Immature natural killer cell (primary cell): Measurements from ENCODE around the gene EID1. TPM values are rescaled to one million over a fixed set of nuclear protein-coding genes. Genes with fewer than 3 reads are reported as not detected.
A peak's percentile ranks its signal among the peaks of the same experiment; 100 is the strongest.

Experiments used
- DNase-seq, 3 donors: peaks; one replicate each; pipeline ENCODE4 v3.0.0; 2022; ENCODE audit warnings: mixed read lengths in 1 of 3
- H3K27ac Mint-ChIP-seq, 6 donors: one replicate each; pipeline ENCODE4 v1.8.0; 2020; ENCODE audit warnings: mixed read lengths in 6 of 6, mild to moderate bottlenecking in 5 of 6, inconsistent platforms in 4 of 6, moderate library complexity in 3 of 6
- H3K27me3 Mint-ChIP-seq, 3 donors: one replicate each; pipeline ENCODE4 v1.8.0; 2020 to 2021; ENCODE audit warnings: low read depth in 3 of 3, mild to moderate bottlenecking in 3 of 3, mixed read lengths in 3 of 3, moderate library complexity in 3 of 3, inconsistent platforms in 1 of 3
- H3K36me3 Mint-ChIP-seq, 3 donors: one replicate each; pipeline ENCODE4 v1.8.0; 2020; ENCODE audit warnings: mixed read lengths in 3 of 3, inconsistent platforms in 2 of 3, mild to moderate bottlenecking in 2 of 3
- H3K4me1 Mint-ChIP-seq, 2 donors: one replicate each; pipeline ENCODE4 v1.8.0; 2020; ENCODE audit warnings: inconsistent platforms in 2 of 2, mild to moderate bottlenecking in 2 of 2, mixed read lengths in 2 of 2, moderate library complexity in 1 of 2
- H3K4me3 Mint-ChIP-seq, 5 donors: one replicate each; pipeline ENCODE4 v1.8.0; 2020; ENCODE audit warnings: mild to moderate bottlenecking in 5 of 5, mixed read lengths in 5 of 5, inconsistent platforms in 3 of 5, moderate library complexity in 3 of 5
- H3K9me3 Mint-ChIP-seq, 6 donors: one replicate each; pipeline ENCODE4 v1.8.0; 2020; ENCODE audit warnings: mild to moderate bottlenecking in 6 of 6, mixed read lengths in 6 of 6, inconsistent platforms in 4 of 6, moderate library complexity in 3 of 6
- polyA plus RNA-seq, 3 donors: library from polyadenylated mRNA; unstranded; fragments of 300-500 nt; fragmentation: Illumina TruSeq; gene quantifications; one replicate each; pipeline ENCODE4 v1.2.3, GENCODE V29; 2021

EID1 gene
- polyA plus RNA-seq, 3 donors from 2014 or later = 189 to 227 (median 198) TPM

- no peak overlapping the region for H3K4me3 Mint-ChIP-seq
Measured at GRCh38 chr15:48883699-48884098, 5.8 kb downstream of the EID1 start.

GRCh38 chr15:48887144-48887543 is 9.2 kb downstream of the EID1 start:
- no peak for DNase-seq
- H3K4me3 Mint-ChIP-seq = no peak overlapping the region
- no peaks in the 10 kb centered on the region for H3K4me1 Mint-ChIP-seq
- no peaks in the 10 kb centered on the region for H3K36me3 Mint-ChIP-seq
- peaks cover 0 to 2% (median 2%) of the 10 kb centered on the region in 3 donors for H3K27me3 Mint-ChIP-seq
- no peak overlapping the region for H3K27ac Mint-ChIP-seq
- no peaks in the 10 kb centered on the region for H3K9me3 Mint-ChIP-seq

More at GRCh38 chr15:48883699-48884098, 5.8 kb downstream of the EID1 start:
- H3K36me3 Mint-ChIP-seq = no peaks in the 10 kb centered on the region
- no peak overlapping the region for H3K27ac Mint-ChIP-seq
- H3K27me3 Mint-ChIP-seq = peaks cover 0 to 2% (median under 1%) of the 10 kb centered on the region in 3 donors
- H3K9me3 Mint-ChIP-seq = no peaks in the 10 kb centered on the region
- peaks cover 15 to 24% of the 10 kb centered on the region in 2 donors for H3K4me1 Mint-ChIP-seq
- no peak for DNase-seq

DNA sequence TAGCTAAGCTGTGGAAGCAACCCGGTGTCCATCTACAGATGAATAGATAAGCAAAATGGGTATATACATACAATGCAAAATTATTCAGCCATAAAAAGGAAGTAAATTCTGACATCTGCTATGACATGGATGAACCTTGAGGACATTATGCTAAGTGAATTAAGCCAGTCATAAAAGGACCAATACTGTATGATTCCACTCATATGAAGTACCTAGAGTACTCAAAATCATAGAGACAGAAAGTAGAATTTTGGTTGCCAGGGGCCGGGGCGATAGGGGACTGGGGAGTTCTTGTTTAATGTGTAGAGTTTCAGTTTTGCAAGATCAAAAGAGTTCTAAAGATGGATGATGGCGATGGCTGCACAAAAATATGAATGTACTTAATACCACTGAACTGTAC is 10.3 kb downstream of the EID1 start:
- H3K4me3 Mint-ChIP-seq = no peak overlapping the region
- H3K4me1 Mint-ChIP-seq = no peaks in the 10 kb centered on the region
- peaks cover 0 to 7% (median 2%) of the 10 kb centered on the region in 3 donors for H3K27me3 Mint-ChIP-seq
- no peaks in the 10 kb centered on the region for H3K9me3 Mint-ChIP-seq
- no peak overlapping the region for H3K27ac Mint-ChIP-seq
- no peak for DNase-seq
- no peaks in the 10 kb centered on the region for H3K36me3 Mint-ChIP-seq

DNA sequence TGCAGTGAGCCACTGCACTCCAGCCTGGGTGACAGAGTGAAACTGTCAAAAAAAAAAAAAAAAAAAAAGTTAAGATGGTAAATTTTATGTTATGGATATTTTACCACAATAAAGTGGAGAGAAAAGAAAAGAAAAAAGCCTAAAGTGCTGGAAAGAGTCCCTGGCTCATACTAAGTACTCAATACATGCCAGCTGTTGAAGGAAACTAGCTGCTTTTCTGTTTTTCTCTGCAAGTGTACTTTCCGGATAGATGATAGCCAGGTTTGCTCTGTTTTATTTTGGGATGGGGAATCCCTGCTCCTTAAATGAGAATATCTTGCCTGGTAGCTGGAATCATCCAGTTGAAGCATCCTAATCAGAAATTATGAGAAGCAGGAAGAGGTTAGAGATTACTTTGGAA is 10.9 kb downstream of the EID1 start:
- no peak for DNase-seq
- Mint-ChIP-seq H3K4me3 (no peak overlapping the region), H3K27me3 (peaks cover 0 to 7% (median 2%) of the 10 kb centered on the region in 3 donors)

GRCh38 chr15:48889925-48890324 is 12.0 kb downstream of the EID1 start:
- no peaks in the 10 kb centered on the region for H3K9me3 Mint-ChIP-seq
- peaks cover 0 to 11% (median 2%) of the 10 kb centered on the region in 3 donors for H3K27me3 Mint-ChIP-seq
- H3K27ac Mint-ChIP-seq = no peak overlapping the region

More for the DNA sequence above, 10.9 kb downstream of the EID1 start:
- H3K4me1 Mint-ChIP-seq = no peaks in the 10 kb centered on the region
- no peaks in the 10 kb centered on the region for H3K9me3 Mint-ChIP-seq
- no peaks in the 10 kb centered on the region for H3K36me3 Mint-ChIP-seq
- no peak overlapping the region for H3K27ac Mint-ChIP-seq

GRCh38 chr15:48890375-48890972 is 12.5 kb downstream of the EID1 start:
- H3K4me1 Mint-ChIP-seq = no peaks in the 10 kb centered on the region
- H3K4me3 Mint-ChIP-seq = no peak overlapping the region
- no peaks in the 10 kb centered on the region for H3K9me3 Mint-ChIP-seq
- DNase-seq = no peak
- no peak overlapping the region for H3K27ac Mint-ChIP-seq
- H3K36me3 Mint-ChIP-seq = no peaks in the 10 kb centered on the region
- H3K27me3 Mint-ChIP-seq = peaks cover 0 to 11% (median 2%) of the 10 kb centered on the region in 3 donors

More at GRCh38 chr15:48889925-48890324, 12.0 kb downstream of the EID1 start:
- no peaks in the 10 kb centered on the region for H3K36me3 Mint-ChIP-seq
- DNase-seq = no peak
- H3K4me1 Mint-ChIP-seq = no peaks in the 10 kb centered on the region
- no peak overlapping the region for H3K4me3 Mint-ChIP-seq

GRCh38 chr15:48891232-48891765 is 13.4 kb downstream of the EID1 start:
- no peak overlapping the region for H3K4me3 Mint-ChIP-seq

DNA sequence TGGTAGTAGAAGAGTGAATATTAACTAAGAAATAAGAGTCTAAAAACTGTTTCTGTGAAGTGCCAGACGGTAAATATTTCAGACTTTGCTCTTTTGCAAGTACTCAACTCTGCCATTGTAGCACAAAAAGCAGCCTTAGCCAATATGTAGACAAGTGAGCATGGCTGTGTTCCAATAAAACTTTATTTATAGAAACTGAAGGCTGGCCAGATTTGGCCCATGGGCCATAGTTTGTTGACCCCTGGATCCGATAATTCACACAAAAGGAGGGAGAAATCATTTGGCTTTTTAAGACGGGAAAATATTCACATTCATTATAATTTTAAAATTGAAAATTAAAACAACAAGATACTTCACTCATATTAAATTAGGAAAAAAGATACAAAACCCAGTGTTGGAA is 15.4 kb downstream of the EID1 start:
- H3K4me1 Mint-ChIP-seq = no peaks in the 10 kb centered on the region
- DNase-seq = no peak
- H3K27me3 Mint-ChIP-seq = peaks cover 0 to 13% (median 4%) of the 10 kb centered on the region in 3 donors
- no peaks in the 10 kb centered on the region for H3K36me3 Mint-ChIP-seq
- H3K9me3 Mint-ChIP-seq = no peaks in the 10 kb centered on the region
- no peak overlapping the region for H3K4me3 Mint-ChIP-seq
- no peak overlapping the region for H3K27ac Mint-ChIP-seq

More at GRCh38 chr15:48891232-48891765, 13.4 kb downstream of the EID1 start:
- Mint-ChIP-seq H3K36me3 (no peaks in the 10 kb centered on the region), H3K27ac (no peak overlapping the region), H3K4me1 (no peaks in the 10 kb centered on the region), H3K27me3 (peaks cover 0 to 11% (median 2%) of the 10 kb centered on the region in 3 donors), H3K9me3 (no peaks in the 10 kb centered on the region)
- DNase-seq = no peak

DNA sequence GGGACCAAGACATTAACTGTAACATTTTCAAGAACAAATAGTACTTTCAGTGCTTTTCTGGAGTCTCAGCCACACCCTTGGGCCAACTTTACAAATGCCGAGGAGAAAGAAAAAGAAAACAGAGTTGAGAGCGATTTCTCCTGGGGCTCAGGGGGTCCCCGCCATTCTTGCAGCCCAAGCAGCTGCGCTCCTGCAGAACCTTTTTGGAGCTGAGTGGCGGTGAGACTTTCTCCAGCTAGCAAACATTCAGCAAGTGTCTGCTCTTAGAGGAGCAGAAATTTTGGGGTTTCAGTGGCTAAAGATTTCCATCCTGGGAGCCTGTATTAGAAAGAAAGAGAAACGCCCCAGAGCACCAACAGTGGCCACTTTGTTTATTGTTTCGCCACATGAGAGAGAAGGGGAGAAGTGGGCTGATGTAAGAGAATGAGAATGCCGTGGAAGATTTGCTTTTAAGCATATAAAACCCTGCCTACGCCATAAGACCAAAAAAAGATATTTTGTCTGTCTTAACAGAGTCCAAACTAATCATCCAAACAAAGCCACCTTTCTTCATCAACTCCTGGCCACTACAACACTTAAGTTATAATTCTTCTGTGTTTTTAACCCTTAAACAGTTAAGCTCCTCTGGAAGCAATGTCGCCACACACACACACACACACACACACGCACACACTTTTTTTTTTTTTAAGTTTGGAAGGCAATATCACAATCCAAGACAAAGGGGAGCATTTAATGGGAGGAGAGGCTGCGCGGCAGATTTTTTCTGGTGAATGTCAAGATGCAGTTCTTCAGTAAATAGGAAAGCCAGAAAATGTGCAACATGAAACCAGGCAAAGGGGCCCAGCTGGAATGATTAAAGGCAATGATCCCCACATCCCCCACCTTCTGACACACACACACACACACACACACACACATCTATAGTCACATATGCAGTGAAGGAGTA is 19.2 kb downstream of the EID1 start:
- H3K9me3 Mint-ChIP-seq = no peaks in the 10 kb centered on the region
- no peak for DNase-seq
- no peaks in the 10 kb centered on the region for H3K36me3 Mint-ChIP-seq
- peaks cover 3 to 11% (median 6%) of the 10 kb centered on the region in 3 donors for H3K27me3 Mint-ChIP-seq
- no peak overlapping the region for H3K4me3 Mint-ChIP-seq
- H3K4me1 Mint-ChIP-seq = no peaks in the 10 kb centered on the region
- H3K27ac Mint-ChIP-seq = no peak overlapping the region

DNA sequence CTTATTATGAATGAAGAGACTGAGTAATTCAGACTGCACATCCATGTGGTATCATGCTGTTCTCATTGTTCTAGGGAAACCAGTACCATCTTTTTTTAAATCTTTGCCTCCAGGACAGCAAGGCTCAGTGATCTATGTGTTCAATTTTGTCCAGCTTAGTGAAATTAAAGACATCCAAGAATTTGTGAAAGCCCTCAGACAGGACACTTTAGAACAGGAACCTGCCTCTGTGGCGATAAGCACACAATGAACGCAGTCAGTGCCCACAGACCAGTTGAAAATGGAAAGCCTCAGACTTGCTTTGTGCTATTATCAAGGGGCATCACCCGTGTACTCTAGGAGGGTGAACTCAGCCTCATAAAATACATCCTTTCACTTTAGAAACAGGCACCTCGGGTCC is 20.1 kb downstream of the EID1 start:
- no peak overlapping the region for H3K27ac Mint-ChIP-seq
- H3K36me3 Mint-ChIP-seq = no peaks in the 10 kb centered on the region
- no peak overlapping the region for H3K4me3 Mint-ChIP-seq
- H3K4me1 Mint-ChIP-seq = no peaks in the 10 kb centered on the region
- H3K27me3 Mint-ChIP-seq = peaks cover 3 to 6% (median 6%) of the 10 kb centered on the region in 3 donors
- no peak for DNase-seq
- no peaks in the 10 kb centered on the region for H3K9me3 Mint-ChIP-seq

GRCh38 chr15:48898446-48898845 is 20.5 kb downstream of the EID1 start:
- DNase-seq = no peak
- peaks cover 3 to 6% (median 6%) of the 10 kb centered on the region in 3 donors for H3K27me3 Mint-ChIP-seq
- H3K4me1 Mint-ChIP-seq = no peaks in the 10 kb centered on the region
- no peaks in the 10 kb centered on the region for H3K36me3 Mint-ChIP-seq
- H3K9me3 Mint-ChIP-seq = no peaks in the 10 kb centered on the region
- H3K4me3 Mint-ChIP-seq = no peak overlapping the region
- H3K27ac Mint-ChIP-seq = no peak overlapping the region

- H3K27ac Mint-ChIP-seq = no peak overlapping the region
- no peaks in the 10 kb centered on the region for H3K36me3 Mint-ChIP-seq
- peaks cover 2 to 6% (median 3%) of the 10 kb centered on the region in 3 donors for H3K27me3 Mint-ChIP-seq
- H3K4me3 Mint-ChIP-seq = no peak overlapping the region
- no peaks in the 10 kb centered on the region for H3K4me1 Mint-ChIP-seq
- no peak for DNase-seq
- H3K9me3 Mint-ChIP-seq = no peaks in the 10 kb centered on the region
Measured at GRCh38 chr15:48899793-48900192, 21.9 kb downstream of the EID1 start.

DNA sequence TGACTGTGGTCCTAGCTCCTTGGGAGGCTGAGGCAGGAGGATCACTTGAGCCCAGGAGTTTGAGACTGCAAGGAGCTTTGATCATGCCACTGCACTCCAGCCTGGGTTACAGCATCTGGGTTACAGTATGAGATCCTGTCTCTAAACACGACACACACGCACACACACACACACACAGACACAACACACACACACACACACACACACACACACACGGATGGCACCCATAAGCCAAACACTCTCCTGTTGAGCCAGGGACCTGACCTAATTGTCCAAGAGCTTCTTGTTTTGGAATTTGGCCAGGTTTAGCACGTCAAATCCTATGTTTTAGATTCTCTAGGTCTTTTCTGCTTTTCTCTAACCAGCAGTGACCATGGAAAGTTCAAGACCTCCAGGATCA is 26.8 kb downstream of the EID1 start:
- H3K27ac Mint-ChIP-seq = peak overlapping the region in 1 of 6 donors; percentile 33
- no peaks in the 10 kb centered on the region for H3K4me1 Mint-ChIP-seq
- peaks cover 1 to 3% (median 2%) of the 10 kb centered on the region in 3 donors for H3K27me3 Mint-ChIP-seq
- no peaks in the 10 kb centered on the region for H3K9me3 Mint-ChIP-seq
- H3K4me3 Mint-ChIP-seq = no peak overlapping the region
- no peaks in the 10 kb centered on the region for H3K36me3 Mint-ChIP-seq
- DNase-seq = no peak

DNA sequence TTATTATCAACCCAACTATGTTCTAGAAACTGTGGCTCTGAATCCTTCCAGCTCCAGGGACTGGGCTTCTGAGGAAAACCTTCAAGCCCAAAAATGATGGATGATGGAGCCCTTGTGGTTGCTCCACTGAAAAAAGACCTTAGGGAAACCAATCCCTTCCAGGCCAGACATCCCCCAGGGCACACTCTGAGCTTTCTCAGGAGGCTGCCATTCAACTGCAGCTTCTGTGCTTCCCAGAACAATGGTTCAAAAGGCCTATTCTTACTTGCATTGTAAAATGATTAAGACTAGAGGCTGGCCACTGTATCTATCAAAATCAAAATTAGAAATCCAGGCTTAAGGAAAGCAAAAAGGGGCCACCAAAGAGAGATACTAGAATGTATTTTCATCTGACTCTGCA is 27.3 kb downstream of the EID1 start:
- Mint-ChIP-seq H3K27me3 (peaks cover 0 to 1% (median under 1%) of the 10 kb centered on the region in 3 donors), H3K36me3 (no peaks in the 10 kb centered on the region), H3K4me1 (no peaks in the 10 kb centered on the region), H3K9me3 (no peaks in the 10 kb centered on the region), H3K4me3 (no peak overlapping the region), H3K27ac (no peak overlapping the region)
- no peak for DNase-seq
